ENCODE measurements around the gene ACACA. TPM values are rescaled to one million over a fixed set of nuclear protein-coding genes. Genes with fewer than 3 reads are reported as not detected.
A peak's percentile ranks its signal among the peaks of the same experiment; 100 is the strongest.

Gene ACACA
- total RNA-seq, 4 donors from 2014 or later: 4.7 to 75.1 (median 41.9) TPM

GRCh38 chr17:37373530-37374159 is 33.0 kb downstream of the ACACA start:
- peak; percentile 74 to 95 (median 90) for TF ChIP-seq CTCF (IDR thresholded peaks at IDR 0.05)
- TF ChIP-seq POLR2A (IDR thresholded peaks at IDR 0.05): no peak
- H3K27ac ChIP-seq: no peak overlapping the region
- no peaks in the 10 kb centered on the region for H3K4me1 ChIP-seq
- no peaks in the 10 kb centered on the region for H3K27me3 ChIP-seq
- DNase-seq: peak; percentile 43 to 47
- no peaks in the 10 kb centered on the region for H3K36me3 ChIP-seq
- no peaks in the 10 kb centered on the region for H3K9me3 ChIP-seq
- no peak overlapping the region for H3K4me3 ChIP-seq
- intact Hi-C loops (cut with DNase I; ENCODE audit: low total_unique reads): no loop called here

DNA sequence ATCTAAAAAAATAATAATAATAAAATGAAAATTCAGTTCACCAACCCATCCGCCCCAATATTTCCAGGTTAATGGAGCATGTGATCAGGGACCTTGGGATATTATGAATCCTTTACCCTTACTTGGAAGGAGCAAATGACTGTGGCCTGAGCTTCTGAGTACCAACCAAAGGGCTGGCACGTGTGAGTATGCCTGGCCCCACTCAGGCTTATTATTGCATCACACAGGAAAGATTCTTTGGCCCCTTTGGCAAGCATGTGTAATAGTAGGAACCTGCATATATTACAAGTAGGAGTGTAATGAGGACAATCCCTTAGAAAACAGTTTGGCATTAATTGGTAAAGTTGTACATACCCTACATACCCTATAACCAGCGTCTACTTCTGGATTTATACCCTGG is 38.1 kb downstream of the ACACA start:
- Histone ChIP-seq H3K4me1 (no peaks in the 10 kb centered on the region), H3K27me3 (no peaks in the 10 kb centered on the region), H3K27ac (no peak overlapping the region), H3K36me3 (no peaks in the 10 kb centered on the region), H3K4me3 (no peak overlapping the region), H3K9me3 (no peaks in the 10 kb centered on the region)
- TF ChIP-seq POLR2A (IDR thresholded peaks at IDR 0.05) (no peak), CTCF (IDR thresholded peaks at IDR 0.05) (no peak)
- DNase-seq: no peak
- intact Hi-C loops (cut with DNase I; ENCODE audit: low total_unique reads): no loop called here

DNA sequence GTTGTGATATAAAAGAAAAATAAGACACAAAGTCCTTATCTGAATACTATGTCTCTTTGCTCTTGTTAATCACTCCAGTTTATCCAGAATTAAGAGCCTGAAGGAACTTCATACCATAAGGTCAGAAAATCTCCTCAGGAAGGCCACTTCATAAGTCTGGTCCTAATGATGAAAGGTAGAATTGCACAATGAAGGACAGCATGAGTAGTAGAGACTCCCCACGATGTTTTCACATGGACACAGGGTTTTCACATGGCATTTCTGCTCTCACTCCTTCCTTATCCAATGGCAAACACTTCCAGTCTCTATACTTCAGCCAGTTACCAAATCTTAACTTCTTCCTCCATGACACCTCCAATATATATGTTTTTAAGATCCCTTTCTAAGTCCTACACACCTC is 41.0 kb downstream of the ACACA start:
- no peaks in the 10 kb centered on the region for H3K9me3 ChIP-seq
- DNase-seq: no peak
- intact Hi-C loops (cut with DNase I; ENCODE audit: low total_unique reads): no loop called here
- TF ChIP-seq CTCF (IDR thresholded peaks at IDR 0.05) (no peak), POLR2A (IDR thresholded peaks at IDR 0.05) (no peak)
- H3K27ac ChIP-seq: no peak overlapping the region
- H3K4me3 ChIP-seq: no peak overlapping the region
- no peaks in the 10 kb centered on the region for H3K27me3 ChIP-seq
- no peaks in the 10 kb centered on the region for H3K4me1 ChIP-seq
- H3K36me3 ChIP-seq: no peaks in the 10 kb centered on the region

DNA sequence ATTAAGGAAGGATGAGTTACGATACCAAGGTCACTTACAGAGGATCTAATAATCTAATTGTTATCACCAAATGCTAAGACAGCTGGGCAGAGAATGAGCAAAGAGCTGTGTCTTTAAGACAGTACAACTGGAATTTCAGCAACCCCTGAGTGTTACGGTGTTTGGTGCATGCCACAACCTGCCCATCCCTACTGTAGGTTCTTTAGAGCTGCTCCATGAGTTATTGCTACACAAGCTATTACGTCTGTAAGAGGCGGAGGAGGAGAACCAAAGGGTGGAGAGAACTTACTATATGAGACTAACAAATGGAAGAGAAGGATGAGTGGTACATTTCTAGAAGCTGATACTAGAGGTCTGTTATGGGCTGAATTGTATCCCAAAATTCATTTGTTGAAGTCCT is 45.1 kb downstream of the ACACA start:
- Histone ChIP-seq H3K36me3 (no peaks in the 10 kb centered on the region), H3K27me3 (no peaks in the 10 kb centered on the region), H3K9me3 (no peaks in the 10 kb centered on the region), H3K4me3 (no peak overlapping the region), H3K27ac (no peak overlapping the region), H3K4me1 (no peaks in the 10 kb centered on the region)
- TF ChIP-seq POLR2A (IDR thresholded peaks at IDR 0.05): no peak
- no peak for DNase-seq
- intact Hi-C loops (cut with DNase I; ENCODE audit: low total_unique reads): no loop called here

DNA sequence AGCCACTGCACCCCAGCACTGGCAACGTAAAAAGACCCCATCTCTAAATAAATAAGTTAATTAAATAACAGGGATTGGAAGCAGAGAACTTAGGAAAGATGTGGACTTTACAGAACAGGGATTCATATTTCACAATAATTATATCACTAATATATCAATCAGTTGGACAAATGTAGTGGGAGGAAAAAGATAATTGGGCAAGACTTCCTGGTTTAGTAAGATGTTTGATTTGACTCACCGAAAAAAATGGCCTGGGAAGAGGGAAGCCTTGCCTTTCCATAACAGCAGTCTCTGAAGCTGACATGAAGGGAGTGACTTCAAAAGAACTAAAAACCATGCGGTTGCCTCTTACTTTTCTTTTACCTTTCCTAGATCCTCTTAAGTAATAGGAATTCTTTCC is 46.0 kb downstream of the ACACA start:
- Histone ChIP-seq H3K27ac (no peak overlapping the region), H3K4me1 (no peaks in the 10 kb centered on the region), H3K27me3 (no peaks in the 10 kb centered on the region), H3K36me3 (no peaks in the 10 kb centered on the region), H3K4me3 (no peak overlapping the region), H3K9me3 (no peaks in the 10 kb centered on the region)
- intact Hi-C loops (cut with DNase I; ENCODE audit: low total_unique reads): no loop called here
- DNase-seq: no peak
- no peak for TF ChIP-seq CTCF (IDR thresholded peaks at IDR 0.05)
- TF ChIP-seq POLR2A (IDR thresholded peaks at IDR 0.05): no peak

Measured in uterus (tissue), 4 donors.